WTC11 (cell line): Measurements from ENCODE around the gene ITPK1.

ENCODE experiments used
- CBFB ChIP-seq: sonication (generic); formaldehyde crosslinking; IDR thresholded peaks from 2 replicates; pipeline ENCODE4 v1.8.1; 2022; ENCODE audit warnings: mild to moderate bottlenecking, low read depth, missing genetic modification reagents
- FOXP1 ChIP-seq: sonication (generic); formaldehyde crosslinking; IDR thresholded peaks from 2 replicates; pipeline ENCODE4 v1.8.0; 2022; ENCODE audit warnings: missing genetic modification reagents, mild to moderate bottlenecking, moderate library complexity, borderline replicate concordance
- JUN ChIP-seq: sonication (generic); formaldehyde crosslinking; IDR thresholded peaks from 2 replicates; pipeline ENCODE4 v1.8.0; 2023; ENCODE audit warnings: mild to moderate bottlenecking, missing genetic modification reagents
- MXD4 ChIP-seq: fragments of 250-450 bp; sonication (Bioruptor Pico); IDR thresholded peaks from 2 replicates; pipeline ENCODE4 v1.8.0; 2021; ENCODE audit warnings: mild to moderate bottlenecking, moderate library complexity, borderline replicate concordance
- TCF7 ChIP-seq: sonication (generic); formaldehyde crosslinking; IDR thresholded peaks from 2 replicates; pipeline ENCODE4 v1.8.0; 2022; ENCODE audit warnings: mild to moderate bottlenecking, low read depth, missing genetic modification reagents, moderate library complexity
- TEAD4 ChIP-seq: sonication (generic); formaldehyde crosslinking; IDR thresholded peaks from 2 replicates; pipeline ENCODE4 v1.8.0; 2022; ENCODE audit warnings: mild to moderate bottlenecking, missing genetic modification reagents
- ZNF121 ChIP-seq: sonication (generic); formaldehyde crosslinking; IDR thresholded peaks from 2 replicates; pipeline ENCODE4 v1.8.0; 2023; ENCODE audit warnings: missing genetic modification reagents
- TF ChIP-seq, protein P1 (sequence below): sonication (generic); formaldehyde crosslinking; IDR thresholded peaks from 2 replicates; pipeline ENCODE4 v1.8.0; 2022; ENCODE audit warnings: mild to moderate bottlenecking, missing genetic modification reagents
- TF ChIP-seq, protein P2 (sequence below): fragments of 200-600 bp; IDR thresholded peaks from 2 replicates; pipeline ENCODE4 v1.8.0; 2022; ENCODE audit warnings: antibody characterized with exemption
- TF ChIP-seq, protein P3 (sequence below): sonication (generic); formaldehyde crosslinking; IDR thresholded peaks from 2 replicates; pipeline ENCODE4 v1.8.0; 2022; ENCODE audit warnings: mild to moderate bottlenecking, missing genetic modification reagents
- TF ChIP-seq, protein P4 (sequence below): sonication (generic); formaldehyde crosslinking; IDR thresholded peaks from 2 replicates; pipeline ENCODE4 v1.8.0; 2022; ENCODE audit warnings: mild to moderate bottlenecking, missing genetic modification reagents
- TF ChIP-seq, protein P5 (sequence below): sonication (generic); formaldehyde crosslinking; IDR thresholded peaks from 2 replicates; pipeline ENCODE4 v1.8.0; 2022; ENCODE audit warnings: missing genetic modification reagents

GRCh38 chr14:93032421-93032936, 83.2 kb downstream of the ITPK1 start:
- TF ChIP-seq, protein P1, sequence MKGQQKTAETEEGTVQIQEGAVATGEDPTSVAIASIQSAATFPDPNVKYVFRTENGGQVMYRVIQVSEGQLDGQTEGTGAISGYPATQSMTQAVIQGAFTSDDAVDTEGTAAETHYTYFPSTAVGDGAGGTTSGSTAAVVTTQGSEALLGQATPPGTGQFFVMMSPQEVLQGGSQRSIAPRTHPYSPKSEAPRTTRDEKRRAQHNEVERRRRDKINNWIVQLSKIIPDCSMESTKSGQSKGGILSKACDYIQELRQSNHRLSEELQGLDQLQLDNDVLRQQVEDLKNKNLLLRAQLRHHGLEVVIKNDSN (CRISPR knock-in tag), result no peak
- TF ChIP-seq TEAD4 (CRISPR knock-in tag) (no peak), JUN (CRISPR knock-in tag) (no peak), MXD4 (CRISPR knock-in tag) (no peak), TCF7 (no peak), ZNF121 (CRISPR knock-in tag) (no peak), CBFB (CRISPR knock-in tag) (no peak), FOXP1 (CRISPR knock-in tag) (no peak)
- TF ChIP-seq, protein P2, sequence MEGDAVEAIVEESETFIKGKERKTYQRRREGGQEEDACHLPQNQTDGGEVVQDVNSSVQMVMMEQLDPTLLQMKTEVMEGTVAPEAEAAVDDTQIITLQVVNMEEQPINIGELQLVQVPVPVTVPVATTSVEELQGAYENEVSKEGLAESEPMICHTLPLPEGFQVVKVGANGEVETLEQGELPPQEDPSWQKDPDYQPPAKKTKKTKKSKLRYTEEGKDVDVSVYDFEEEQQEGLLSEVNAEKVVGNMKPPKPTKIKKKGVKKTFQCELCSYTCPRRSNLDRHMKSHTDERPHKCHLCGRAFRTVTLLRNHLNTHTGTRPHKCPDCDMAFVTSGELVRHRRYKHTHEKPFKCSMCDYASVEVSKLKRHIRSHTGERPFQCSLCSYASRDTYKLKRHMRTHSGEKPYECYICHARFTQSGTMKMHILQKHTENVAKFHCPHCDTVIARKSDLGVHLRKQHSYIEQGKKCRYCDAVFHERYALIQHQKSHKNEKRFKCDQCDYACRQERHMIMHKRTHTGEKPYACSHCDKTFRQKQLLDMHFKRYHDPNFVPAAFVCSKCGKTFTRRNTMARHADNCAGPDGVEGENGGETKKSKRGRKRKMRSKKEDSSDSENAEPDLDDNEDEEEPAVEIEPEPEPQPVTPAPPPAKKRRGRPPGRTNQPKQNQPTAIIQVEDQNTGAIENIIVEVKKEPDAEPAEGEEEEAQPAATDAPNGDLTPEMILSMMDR, result no peak
- TF ChIP-seq, protein P3, sequence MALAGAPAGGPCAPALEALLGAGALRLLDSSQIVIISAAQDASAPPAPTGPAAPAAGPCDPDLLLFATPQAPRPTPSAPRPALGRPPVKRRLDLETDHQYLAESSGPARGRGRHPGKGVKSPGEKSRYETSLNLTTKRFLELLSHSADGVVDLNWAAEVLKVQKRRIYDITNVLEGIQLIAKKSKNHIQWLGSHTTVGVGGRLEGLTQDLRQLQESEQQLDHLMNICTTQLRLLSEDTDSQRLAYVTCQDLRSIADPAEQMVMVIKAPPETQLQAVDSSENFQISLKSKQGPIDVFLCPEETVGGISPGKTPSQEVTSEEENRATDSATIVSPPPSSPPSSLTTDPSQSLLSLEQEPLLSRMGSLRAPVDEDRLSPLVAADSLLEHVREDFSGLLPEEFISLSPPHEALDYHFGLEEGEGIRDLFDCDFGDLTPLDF, result no peak
- TF ChIP-seq, protein P4, sequence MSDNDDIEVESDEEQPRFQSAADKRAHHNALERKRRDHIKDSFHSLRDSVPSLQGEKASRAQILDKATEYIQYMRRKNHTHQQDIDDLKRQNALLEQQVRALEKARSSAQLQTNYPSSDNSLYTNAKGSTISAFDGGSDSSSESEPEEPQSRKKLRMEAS, result no peak
- TF ChIP-seq, protein P5, sequence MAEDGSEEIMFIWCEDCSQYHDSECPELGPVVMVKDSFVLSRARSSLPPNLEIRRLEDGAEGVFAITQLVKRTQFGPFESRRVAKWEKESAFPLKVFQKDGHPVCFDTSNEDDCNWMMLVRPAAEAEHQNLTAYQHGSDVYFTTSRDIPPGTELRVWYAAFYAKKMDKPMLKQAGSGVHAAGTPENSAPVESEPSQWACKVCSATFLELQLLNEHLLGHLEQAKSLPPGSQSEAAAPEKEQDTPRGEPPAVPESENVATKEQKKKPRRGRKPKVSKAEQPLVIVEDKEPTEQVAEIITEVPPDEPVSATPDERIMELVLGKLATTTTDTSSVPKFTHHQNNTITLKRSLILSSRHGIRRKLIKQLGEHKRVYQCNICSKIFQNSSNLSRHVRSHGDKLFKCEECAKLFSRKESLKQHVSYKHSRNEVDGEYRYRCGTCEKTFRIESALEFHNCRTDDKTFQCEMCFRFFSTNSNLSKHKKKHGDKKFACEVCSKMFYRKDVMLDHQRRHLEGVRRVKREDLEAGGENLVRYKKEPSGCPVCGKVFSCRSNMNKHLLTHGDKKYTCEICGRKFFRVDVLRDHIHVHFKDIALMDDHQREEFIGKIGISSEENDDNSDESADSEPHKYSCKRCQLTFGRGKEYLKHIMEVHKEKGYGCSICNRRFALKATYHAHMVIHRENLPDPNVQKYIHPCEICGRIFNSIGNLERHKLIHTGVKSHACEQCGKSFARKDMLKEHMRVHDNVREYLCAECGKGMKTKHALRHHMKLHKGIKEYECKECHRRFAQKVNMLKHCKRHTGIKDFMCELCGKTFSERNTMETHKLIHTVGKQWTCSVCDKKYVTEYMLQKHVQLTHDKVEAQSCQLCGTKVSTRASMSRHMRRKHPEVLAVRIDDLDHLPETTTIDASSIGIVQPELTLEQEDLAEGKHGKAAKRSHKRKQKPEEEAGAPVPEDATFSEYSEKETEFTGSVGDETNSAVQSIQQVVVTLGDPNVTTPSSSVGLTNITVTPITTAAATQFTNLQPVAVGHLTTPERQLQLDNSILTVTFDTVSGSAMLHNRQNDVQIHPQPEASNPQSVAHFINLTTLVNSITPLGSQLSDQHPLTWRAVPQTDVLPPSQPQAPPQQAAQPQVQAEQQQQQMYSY, result no peak
